ENCODE results near the gene RMI2. TPM values are rescaled to one million over a fixed set of nuclear protein-coding genes. Genes with fewer than 3 reads are reported as not detected.

RMI2 gene
- total and polyA plus RNA-seq, 9 of the 15 experiments (the other 6 are each of a cell fraction or from before 2014, with no cell fraction given), result 8.0 to 43.4 (median 32.5) TPM

DNA sequence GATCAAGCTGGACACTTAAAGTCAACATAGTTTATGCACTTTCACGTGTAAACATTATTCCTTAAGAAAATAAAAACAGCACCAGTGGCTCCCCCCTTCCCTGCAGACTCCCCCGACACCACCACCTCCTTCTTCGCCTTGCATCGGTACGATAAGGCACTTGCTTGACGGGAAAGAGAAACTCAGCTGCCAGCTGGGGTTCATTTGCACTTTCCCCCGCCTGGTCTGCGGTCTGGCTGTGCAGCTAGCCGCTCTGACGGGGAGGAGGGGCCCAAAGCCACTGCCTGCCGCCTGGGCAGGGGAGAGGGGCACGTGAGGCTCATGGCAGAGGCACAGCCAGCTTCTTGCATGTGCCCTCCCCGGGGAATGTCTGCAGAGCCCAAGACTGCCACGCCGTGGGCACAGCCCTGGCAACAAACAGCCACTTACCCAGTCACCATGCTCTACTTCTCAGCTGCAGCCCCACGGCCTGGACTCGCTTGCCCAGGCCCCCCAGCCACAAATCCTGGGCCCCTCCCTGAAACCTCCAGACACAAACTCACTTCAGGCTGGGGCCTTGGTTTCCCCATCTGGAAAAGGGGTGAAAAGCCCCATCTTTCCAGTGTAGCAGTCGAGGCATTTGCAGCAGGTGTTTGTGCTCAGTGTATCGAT is 47.6 kb upstream of the RMI2 start (continued):
- TF ChIP-seq, protein P1, sequence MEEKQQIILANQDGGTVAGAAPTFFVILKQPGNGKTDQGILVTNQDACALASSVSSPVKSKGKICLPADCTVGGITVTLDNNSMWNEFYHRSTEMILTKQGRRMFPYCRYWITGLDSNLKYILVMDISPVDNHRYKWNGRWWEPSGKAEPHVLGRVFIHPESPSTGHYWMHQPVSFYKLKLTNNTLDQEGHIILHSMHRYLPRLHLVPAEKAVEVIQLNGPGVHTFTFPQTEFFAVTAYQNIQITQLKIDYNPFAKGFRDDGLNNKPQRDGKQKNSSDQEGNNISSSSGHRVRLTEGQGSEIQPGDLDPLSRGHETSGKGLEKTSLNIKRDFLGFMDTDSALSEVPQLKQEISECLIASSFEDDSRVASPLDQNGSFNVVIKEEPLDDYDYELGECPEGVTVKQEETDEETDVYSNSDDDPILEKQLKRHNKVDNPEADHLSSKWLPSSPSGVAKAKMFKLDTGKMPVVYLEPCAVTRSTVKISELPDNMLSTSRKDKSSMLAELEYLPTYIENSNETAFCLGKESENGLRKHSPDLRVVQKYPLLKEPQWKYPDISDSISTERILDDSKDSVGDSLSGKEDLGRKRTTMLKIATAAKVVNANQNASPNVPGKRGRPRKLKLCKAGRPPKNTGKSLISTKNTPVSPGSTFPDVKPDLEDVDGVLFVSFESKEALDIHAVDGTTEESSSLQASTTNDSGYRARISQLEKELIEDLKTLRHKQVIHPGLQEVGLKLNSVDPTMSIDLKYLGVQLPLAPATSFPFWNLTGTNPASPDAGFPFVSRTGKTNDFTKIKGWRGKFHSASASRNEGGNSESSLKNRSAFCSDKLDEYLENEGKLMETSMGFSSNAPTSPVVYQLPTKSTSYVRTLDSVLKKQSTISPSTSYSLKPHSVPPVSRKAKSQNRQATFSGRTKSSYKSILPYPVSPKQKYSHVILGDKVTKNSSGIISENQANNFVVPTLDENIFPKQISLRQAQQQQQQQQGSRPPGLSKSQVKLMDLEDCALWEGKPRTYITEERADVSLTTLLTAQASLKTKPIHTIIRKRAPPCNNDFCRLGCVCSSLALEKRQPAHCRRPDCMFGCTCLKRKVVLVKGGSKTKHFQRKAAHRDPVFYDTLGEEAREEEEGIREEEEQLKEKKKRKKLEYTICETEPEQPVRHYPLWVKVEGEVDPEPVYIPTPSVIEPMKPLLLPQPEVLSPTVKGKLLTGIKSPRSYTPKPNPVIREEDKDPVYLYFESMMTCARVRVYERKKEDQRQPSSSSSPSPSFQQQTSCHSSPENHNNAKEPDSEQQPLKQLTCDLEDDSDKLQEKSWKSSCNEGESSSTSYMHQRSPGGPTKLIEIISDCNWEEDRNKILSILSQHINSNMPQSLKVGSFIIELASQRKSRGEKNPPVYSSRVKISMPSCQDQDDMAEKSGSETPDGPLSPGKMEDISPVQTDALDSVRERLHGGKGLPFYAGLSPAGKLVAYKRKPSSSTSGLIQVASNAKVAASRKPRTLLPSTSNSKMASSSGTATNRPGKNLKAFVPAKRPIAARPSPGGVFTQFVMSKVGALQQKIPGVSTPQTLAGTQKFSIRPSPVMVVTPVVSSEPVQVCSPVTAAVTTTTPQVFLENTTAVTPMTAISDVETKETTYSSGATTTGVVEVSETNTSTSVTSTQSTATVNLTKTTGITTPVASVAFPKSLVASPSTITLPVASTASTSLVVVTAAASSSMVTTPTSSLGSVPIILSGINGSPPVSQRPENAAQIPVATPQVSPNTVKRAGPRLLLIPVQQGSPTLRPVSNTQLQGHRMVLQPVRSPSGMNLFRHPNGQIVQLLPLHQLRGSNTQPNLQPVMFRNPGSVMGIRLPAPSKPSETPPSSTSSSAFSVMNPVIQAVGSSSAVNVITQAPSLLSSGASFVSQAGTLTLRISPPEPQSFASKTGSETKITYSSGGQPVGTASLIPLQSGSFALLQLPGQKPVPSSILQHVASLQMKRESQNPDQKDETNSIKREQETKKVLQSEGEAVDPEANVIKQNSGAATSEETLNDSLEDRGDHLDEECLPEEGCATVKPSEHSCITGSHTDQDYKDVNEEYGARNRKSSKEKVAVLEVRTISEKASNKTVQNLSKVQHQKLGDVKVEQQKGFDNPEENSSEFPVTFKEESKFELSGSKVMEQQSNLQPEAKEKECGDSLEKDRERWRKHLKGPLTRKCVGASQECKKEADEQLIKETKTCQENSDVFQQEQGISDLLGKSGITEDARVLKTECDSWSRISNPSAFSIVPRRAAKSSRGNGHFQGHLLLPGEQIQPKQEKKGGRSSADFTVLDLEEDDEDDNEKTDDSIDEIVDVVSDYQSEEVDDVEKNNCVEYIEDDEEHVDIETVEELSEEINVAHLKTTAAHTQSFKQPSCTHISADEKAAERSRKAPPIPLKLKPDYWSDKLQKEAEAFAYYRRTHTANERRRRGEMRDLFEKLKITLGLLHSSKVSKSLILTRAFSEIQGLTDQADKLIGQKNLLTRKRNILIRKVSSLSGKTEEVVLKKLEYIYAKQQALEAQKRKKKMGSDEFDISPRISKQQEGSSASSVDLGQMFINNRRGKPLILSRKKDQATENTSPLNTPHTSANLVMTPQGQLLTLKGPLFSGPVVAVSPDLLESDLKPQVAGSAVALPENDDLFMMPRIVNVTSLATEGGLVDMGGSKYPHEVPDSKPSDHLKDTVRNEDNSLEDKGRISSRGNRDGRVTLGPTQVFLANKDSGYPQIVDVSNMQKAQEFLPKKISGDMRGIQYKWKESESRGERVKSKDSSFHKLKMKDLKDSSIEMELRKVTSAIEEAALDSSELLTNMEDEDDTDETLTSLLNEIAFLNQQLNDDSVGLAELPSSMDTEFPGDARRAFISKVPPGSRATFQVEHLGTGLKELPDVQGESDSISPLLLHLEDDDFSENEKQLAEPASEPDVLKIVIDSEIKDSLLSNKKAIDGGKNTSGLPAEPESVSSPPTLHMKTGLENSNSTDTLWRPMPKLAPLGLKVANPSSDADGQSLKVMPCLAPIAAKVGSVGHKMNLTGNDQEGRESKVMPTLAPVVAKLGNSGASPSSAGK (IDR thresholded peaks at IDR 0.05), result no peak
- TF ChIP-seq ZBTB7A (IDR thresholded peaks at IDR 0.05; ENCODE audit: borderline replicate concordance, control insufficient read depth, low read depth, low read length) (no peak; the same call in 1 of the 2 replicates), NUFIP1 (IDR thresholded peaks at IDR 0.05; ENCODE audit: partially characterized antibody) (no peak), FOXA3 (CRISPR knock-in tag; conservative IDR thresholded peaks at IDR 0.05 in 1 of 2, IDR thresholded peaks at IDR 0.05 in 1 of 2) (no peak), ZNF121 (CRISPR knock-in tag; conservative IDR thresholded peaks at IDR 0.05) (no peak), TSC22D4 (tag; IDR thresholded peaks at IDR 0.05) (no peak)
- TF ChIP-seq, protein P2, sequence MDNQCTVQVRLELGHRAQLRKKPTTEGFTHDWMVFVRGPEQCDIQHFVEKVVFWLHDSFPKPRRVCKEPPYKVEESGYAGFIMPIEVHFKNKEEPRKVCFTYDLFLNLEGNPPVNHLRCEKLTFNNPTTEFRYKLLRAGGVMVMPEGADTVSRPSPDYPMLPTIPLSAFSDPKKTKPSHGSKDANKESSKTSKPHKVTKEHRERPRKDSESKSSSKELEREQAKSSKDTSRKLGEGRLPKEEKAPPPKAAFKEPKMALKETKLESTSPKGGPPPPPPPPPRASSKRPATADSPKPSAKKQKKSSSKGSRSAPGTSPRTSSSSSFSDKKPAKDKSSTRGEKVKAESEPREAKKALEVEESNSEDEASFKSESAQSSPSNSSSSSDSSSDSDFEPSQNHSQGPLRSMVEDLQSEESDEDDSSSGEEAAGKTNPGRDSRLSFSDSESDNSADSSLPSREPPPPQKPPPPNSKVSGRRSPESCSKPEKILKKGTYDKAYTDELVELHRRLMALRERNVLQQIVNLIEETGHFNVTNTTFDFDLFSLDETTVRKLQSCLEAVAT (IDR thresholded peaks at IDR 0.05), result no peak
- TF ChIP-seq, protein P3, sequence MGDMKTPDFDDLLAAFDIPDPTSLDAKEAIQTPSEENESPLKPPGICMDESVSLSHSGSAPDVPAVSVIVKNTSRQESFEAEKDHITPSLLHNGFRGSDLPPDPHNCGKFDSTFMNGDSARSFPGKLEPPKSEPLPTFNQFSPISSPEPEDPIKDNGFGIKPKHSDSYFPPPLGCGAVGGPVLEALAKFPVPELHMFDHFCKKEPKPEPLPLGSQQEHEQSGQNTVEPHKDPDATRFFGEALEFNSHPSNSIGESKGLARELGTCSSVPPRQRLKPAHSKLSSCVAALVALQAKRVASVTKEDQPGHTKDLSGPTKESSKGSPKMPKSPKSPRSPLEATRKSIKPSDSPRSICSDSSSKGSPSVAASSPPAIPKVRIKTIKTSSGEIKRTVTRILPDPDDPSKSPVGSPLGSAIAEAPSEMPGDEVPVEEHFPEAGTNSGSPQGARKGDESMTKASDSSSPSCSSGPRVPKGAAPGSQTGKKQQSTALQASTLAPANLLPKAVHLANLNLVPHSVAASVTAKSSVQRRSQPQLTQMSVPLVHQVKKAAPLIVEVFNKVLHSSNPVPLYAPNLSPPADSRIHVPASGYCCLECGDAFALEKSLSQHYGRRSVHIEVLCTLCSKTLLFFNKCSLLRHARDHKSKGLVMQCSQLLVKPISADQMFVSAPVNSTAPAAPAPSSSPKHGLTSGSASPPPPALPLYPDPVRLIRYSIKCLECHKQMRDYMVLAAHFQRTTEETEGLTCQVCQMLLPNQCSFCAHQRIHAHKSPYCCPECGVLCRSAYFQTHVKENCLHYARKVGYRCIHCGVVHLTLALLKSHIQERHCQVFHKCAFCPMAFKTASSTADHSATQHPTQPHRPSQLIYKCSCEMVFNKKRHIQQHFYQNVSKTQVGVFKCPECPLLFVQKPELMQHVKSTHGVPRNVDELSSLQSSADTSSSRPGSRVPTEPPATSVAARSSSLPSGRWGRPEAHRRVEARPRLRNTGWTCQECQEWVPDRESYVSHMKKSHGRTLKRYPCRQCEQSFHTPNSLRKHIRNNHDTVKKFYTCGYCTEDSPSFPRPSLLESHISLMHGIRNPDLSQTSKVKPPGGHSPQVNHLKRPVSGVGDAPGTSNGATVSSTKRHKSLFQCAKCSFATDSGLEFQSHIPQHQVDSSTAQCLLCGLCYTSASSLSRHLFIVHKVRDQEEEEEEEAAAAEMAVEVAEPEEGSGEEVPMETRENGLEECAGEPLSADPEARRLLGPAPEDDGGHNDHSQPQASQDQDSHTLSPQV (IDR thresholded peaks at IDR 0.05), result no peak
